GM12892 (cell line): ENCODE results near the gene NFATC1.
"Not testable (repeated sequence)": the region's sequence is repeated elsewhere in the genome, so short reads cannot be mapped to it uniquely, and the experiment has no call there.

ENCODE experiments used
- DNase-seq: peaks from one replicate; pipeline ENCODE4 v3.0.0; 2011; ENCODE audit not compliant: insufficient read length
- FAIRE-seq: peaks from 2 replicates; lab custom pipeline; 2011; peaks lifted over from hg19 to GRCh38; lab: Jason Lieb, UNC
- POLR2A ChIP-seq: IDR thresholded peaks from 2 replicates; pipeline ENCODE4 v1.6.1; 2011; ENCODE audit warnings: low read depth, low read length, control low read depth
- POLR2AphosphoS5 ChIP-seq: IDR thresholded peaks from 2 replicates; pipeline ENCODE4 v1.6.1; 2011; ENCODE audit warnings: low read depth, low read length, control low read depth
- TAF1 ChIP-seq: IDR thresholded peaks from 2 replicates; pipeline ENCODE4 v1.6.1; 2011; ENCODE audit warnings: low read depth, mild to moderate bottlenecking, control low read depth, low read length, borderline replicate concordance

The NFATC1 gene

DNA sequence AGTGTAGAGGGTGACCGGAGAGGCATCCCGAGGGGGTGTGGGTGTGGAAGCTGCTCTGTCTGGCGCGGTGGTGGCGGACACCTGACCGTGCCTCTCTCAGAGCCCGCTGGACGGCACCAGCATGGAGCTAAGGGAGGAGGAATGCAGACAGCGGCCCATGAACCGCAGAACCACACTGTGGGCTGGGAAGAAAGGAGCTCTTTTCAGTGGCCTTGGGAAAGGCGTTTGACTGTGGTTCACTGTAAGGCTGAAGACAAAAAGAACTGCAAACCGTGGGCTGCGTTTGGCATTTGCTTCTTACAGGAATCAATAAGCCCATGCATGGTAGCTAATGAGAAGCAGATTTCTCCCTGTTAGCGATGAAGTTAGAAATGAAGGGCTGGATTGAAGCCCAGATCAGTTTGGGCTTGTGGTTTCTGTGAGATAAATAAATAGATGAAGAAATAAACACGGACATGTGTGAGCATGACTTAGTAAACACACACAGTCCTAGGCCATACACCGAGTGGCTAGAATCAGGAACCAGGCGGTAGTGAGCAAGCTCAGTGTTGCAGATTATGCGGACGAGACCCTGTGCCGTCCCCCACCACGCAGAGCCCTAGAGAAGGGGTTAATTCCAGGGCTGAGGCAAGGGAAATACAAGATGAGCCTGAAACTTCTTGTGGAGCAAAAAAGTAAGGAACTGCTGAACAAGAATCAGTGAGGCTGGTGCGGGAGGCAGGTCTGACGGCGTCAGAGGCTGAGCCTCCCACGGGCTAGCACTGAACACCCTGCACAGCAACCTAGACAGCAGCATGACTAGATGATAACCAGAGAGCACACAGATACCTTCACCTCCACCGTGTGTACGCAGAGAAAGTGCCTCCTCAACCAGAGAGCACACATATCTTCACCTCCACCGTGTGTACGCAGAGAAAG is 29.3 kb upstream of the NFATC1 start:
- no peak for TF ChIP-seq POLR2AphosphoS5
- TF ChIP-seq TAF1 = no peak
- no peak for TF ChIP-seq POLR2A
- DNase-seq (no peak), FAIRE-seq (no peak)

DNA sequence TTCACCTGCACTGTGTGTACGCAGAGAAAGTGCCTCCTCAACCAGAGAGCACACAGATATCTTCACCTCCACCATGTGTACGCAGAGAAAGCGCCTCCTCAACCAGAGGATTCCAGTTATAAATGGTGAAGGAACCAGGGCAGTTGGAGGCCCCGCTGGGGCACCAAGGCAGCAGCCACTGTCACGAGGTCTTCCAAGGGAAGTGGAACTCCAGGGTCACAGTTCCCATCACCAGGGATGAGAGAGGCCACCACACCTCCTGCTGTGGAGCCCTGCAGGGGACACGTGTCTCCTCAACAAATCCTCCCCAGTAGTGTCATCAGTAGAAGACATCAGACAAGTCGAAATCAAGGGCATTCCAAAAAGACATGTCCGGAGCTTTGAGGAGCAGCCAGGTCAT is 28.2 kb upstream of the NFATC1 start:
- FAIRE-seq (no peak), DNase-seq (no peak)
- no peak for TF ChIP-seq POLR2AphosphoS5
- TF ChIP-seq TAF1 = no peak
- no peak for TF ChIP-seq POLR2A

DNA sequence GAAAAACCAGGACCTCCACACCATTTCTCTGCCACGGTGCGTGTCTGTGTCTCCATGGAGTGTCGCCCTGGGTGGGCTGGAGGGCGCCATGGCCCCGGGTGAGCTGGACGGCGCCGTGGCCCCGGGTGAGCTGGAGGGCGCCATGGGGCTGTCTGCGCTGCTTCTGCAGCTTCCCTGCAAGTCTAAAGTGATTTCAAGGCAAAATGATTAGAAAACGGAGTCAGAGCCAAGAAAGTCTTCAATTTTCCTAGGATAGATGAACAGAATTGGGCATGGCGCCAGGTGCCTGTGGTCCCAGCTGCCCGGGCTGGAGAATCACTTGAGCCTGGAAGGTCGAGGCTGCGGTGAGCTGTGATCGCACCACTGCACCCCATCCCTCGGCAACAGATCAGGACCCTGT is 27.7 kb upstream of the NFATC1 start:
- FAIRE-seq (no peak), DNase-seq (no peak)

DNA sequence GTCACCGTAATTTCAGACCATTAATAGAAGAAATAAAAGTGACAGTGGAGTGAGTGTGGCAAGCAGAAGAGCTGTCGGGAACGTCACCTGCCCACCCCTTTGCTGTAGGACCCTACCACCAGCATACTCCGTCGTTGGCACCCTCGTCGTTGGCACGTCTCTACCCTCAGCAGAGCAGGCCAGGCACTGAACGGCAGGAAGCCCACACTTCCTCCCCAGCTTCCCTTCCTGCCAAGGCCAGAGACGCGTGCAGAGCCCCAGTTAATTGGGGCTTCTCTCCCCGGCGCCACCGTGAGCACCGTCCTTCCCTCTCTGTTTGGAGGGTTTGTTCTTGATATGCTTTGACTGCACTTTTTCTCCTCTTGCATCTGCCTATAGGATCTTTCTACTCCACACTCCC is 27.0 kb upstream of the NFATC1 start:
- TF ChIP-seq TAF1 = no peak
- TF ChIP-seq POLR2AphosphoS5 = no peak
- TF ChIP-seq POLR2A = no peak
- no peak for FAIRE-seq
- DNase-seq = no peak

More for the DNA sequence above, 27.7 kb upstream of the NFATC1 start:
- no peak for TF ChIP-seq POLR2AphosphoS5
- TF ChIP-seq TAF1 = no peak
- no peak for TF ChIP-seq POLR2A

DNA sequence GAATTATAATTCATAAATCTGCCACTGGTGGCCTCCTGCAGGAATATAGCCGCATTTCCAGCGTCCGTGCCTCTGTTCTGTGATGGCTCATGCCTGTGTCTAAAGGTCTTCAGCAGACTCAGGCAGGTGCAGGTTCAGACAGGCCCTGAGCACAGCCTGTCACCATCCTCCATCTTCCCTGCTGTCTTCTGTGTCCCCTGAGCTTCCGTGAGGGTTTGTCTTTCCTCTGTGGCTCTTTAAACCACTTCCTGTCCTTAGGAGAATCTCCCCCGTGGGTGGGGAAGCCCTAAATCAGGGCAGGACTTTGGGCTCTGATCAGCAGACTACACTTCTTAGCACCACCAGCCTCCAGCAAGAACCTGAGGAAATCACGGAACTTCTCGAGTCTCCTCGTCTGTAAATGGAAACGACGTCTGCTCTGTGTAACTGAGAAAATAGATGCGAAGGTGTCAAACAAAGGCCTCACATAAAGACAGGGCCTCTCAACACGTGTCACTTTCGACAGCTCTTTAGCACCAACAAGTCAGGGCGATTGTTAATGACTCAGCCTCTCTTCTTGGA is 24.1 kb upstream of the NFATC1 start:
- no peak for TF ChIP-seq POLR2A
- no peak for TF ChIP-seq POLR2AphosphoS5
- TF ChIP-seq TAF1 = no peak
- FAIRE-seq = no peak

DNA sequence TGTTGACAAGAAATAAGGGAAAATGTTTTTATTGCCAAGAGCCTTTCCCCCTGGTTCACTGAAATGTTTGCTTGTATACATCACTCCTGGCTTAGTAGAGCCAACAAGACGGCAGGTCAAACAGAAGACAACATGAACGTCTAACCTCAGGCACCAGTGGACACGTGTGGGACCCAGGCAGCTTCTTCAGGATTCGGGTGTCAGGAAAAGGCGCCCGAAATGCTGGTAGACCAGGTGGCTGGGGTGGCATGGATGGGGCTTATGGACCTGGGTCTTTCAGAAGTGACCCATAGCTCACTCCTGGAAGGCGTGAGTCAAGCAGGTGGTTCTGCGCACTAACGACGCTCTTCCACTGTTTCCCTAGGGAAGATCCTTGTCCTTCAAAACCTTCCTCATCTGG is 23.3 kb upstream of the NFATC1 start:
- DNase-seq = no peak
- TF ChIP-seq POLR2A = no peak
- TF ChIP-seq POLR2AphosphoS5 = no peak
- TF ChIP-seq TAF1 = no peak
- no peak for FAIRE-seq

More for the DNA sequence above, 24.1 kb upstream of the NFATC1 start:
- DNase-seq = no peak

DNA sequence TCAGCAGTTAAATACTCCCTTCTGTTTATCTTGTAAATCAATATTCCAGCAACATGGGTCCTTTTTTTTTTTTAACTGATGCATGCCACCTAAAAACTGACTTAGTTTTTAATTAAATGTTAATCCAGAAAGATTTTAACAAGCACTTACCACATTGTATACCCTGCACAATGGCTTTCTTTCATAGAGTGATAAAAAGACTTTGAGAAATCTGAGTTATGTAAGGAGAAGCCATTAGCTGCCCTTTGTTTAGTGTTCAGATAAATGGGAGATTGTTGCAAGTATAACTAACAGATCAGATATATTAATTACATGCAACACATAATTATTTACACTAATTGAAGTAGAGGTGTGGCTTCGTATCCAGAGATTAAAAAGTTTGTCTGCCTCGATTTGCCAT is 22.7 kb upstream of the NFATC1 start:
- TF ChIP-seq POLR2AphosphoS5 (no peak), TAF1 (no peak), POLR2A (no peak)
- DNase-seq (no peak), FAIRE-seq (no peak)

DNA sequence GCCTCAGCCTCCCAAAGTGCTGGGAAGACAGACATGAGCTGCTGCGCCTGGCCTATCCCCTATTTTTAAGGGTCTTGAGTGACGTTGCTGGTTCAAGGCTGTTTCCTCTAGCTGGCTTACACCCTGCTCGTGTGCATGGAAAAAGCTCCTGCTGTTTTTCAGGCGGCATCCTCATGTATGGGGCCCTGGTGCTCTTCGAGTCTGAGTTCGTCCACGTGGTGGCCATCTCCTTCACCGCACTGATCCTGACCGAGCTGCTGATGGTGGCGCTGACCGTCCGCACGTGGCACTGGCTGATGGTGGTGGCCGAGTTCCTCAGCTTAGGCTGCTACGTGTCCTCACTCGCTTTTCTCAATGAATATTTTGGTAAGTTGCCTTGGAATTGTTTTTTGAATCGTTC is 22.0 kb upstream of the NFATC1 start:
- DNase-seq (no peak), FAIRE-seq (no peak)
- TF ChIP-seq POLR2AphosphoS5 (no peak), TAF1 (no peak), POLR2A (no peak)

DNA sequence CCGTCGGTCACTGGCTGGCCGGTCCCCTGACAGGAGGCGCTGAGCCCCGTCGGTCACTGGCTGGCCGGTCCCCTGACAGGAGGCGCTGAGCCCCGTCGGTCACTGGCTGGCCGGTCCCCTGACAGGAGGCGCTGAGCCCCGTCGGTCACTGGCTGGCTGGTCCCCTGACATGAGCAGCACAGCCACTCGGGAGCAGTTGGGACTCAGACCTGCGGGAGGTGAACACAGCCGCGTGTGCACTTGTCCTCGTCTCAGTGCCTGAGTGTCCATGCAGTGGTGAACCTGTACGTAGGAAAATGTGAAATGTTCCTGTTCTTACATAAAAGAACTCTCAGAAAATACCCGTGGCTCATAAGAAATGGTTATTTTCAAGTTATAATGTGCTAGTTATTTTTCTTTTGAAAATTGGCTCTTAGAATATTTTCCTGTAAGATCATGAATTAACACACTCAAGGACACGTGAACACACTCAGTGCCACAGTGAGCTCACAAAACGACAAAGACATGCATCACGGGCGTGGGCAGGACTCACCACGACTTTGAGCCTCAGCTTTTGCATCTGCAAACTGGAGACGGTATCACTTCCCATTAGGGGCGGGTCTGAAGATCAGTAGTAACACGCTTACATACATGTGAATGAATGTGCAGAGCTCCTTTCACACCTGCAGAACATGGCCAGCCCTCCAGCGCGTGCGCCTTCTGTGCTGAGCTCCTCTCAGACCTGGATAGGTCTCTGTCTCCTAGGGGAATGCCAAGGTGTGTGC is 21.1 kb upstream of the NFATC1 start:
- FAIRE-seq (peak; percentile 73), DNase-seq (no peak)
- TF ChIP-seq POLR2AphosphoS5 (no peak), POLR2A (no peak), TAF1 (no peak)

DNA sequence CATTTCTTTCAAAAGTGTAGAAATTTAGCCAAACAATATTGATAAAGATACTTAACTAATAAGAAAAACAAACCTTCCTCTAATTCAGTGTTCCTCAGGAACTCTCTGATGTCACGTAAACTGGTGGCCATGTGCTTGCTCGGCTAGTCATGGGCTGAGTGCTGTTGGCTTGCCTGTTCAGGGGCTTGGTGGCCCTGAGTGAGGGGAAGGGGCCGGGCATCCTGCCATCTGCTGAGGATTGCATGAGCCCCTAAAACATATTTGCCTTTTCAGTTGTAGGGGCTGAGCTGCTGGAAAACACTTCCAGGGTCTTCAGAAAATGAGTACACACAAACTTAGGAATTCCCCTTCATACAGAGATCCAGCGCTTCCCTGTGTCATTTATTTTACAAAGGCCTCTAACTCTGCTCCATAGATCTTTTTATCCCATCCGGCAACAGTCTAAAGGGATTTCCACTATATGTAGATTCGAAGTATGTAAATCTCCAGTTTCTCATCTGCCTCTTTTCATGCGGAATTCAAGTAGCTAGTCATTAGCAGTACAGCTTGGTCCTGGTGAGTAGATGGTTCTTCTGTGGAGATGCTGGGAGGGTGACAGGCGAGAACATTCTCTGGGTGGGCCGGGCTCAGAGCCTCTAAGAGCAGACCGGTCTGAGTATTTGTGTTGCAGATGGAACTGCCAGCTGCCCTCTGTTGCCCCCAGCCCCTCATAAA is 20.1 kb upstream of the NFATC1 start:
- FAIRE-seq (no peak), DNase-seq (no peak)
- TF ChIP-seq POLR2A = no peak
- no peak for TF ChIP-seq TAF1
- no peak for TF ChIP-seq POLR2AphosphoS5

DNA sequence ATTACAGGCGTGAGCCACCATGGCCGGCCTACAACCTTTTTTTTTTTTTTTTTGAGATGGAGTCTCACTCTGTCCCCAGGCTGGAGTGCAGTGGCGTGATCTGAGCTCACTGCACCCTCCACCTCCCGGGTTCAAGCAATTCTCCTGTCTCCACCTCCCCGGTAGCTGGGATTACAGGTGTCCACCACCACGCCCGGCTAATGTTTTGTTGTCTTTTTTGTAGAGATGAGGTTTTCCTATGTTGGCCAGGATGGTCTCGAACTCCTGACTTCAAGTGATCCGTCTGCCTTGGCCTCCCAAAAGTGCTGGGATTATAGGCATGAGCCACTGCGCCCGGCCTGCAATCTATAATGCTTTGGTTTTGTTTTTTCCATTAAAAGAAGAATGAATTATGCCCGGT is 19.1 kb upstream of the NFATC1 start:
- FAIRE-seq = not testable (repeated sequence)

More for the DNA sequence above, 19.1 kb upstream of the NFATC1 start:
- not testable (repeated sequence) for DNase-seq
